H9 (cell line): ENCODE data around the gene ABHD11. TPM values are rescaled to one million over a fixed set of nuclear protein-coding genes. Genes with fewer than 3 reads are reported as not detected.

Experiments
- DNase-seq: peaks from one replicate; pipeline ENCODE4 v3.0.0-alpha.2; 2017
- H2AFZ ChIP-seq: one replicate; pipeline ENCODE4 v1.6.1; 2013; ENCODE audit warnings: mild to moderate bottlenecking, low read length, control low read depth, moderate library complexity
- H2AK5ac ChIP-seq: 2 replicates; pipeline ENCODE4 v1.6.1; 2013; ENCODE audit warnings: low read length, control low read depth, mixed read lengths; ENCODE audit not compliant: insufficient read length
- H2BK120ac ChIP-seq: one replicate; pipeline ENCODE4 v1.6.1; 2013; ENCODE audit warnings: low read depth, mild to moderate bottlenecking, low read length, control low read depth, inconsistent platforms; ENCODE audit not compliant: poor library complexity, severe bottlenecking
- H2BK12ac ChIP-seq: 2 replicates; pipeline ENCODE4 v1.6.1; 2013; ENCODE audit warnings: low read length, control low read depth, mixed read lengths, low read depth; ENCODE audit not compliant: insufficient read length
- H2BK15ac ChIP-seq: 2 replicates; pipeline ENCODE4 v1.6.1; 2013; ENCODE audit warnings: low read depth, low read length, control low read depth
- H2BK20ac ChIP-seq: one replicate; pipeline ENCODE4 v1.6.1; 2013; ENCODE audit warnings: low read depth, mild to moderate bottlenecking, low read length, control low read depth, inconsistent platforms; ENCODE audit not compliant: poor library complexity, severe bottlenecking
- H2BK5ac ChIP-seq: 2 replicates; pipeline ENCODE4 v1.6.1; 2013; ENCODE audit warnings: low read length, control low read depth, mixed read lengths; ENCODE audit not compliant: insufficient read length
- H3K14ac ChIP-seq: 2 replicates; pipeline ENCODE4 v1.6.1; 2013; ENCODE audit warnings: low read length, control low read depth; ENCODE audit not compliant: insufficient read depth
- H3K18ac ChIP-seq: 2 replicates; pipeline ENCODE4 v1.6.1; 2013; ENCODE audit warnings: low read depth, mild to moderate bottlenecking, mixed read lengths, low read length, control low read depth; ENCODE audit not compliant: insufficient read length
- H3K23ac ChIP-seq: 2 replicates; pipeline ENCODE4 v1.6.1; 2013; ENCODE audit warnings: low read length, control low read depth, mixed read lengths, low read depth; ENCODE audit not compliant: insufficient read length
- H3K23me2 ChIP-seq: 2 replicates; pipeline ENCODE4 v1.6.1; 2013; ENCODE audit warnings: low read depth, mild to moderate bottlenecking, mixed read lengths, low read length, control low read depth; ENCODE audit not compliant: insufficient read length, poor library complexity, severe bottlenecking
- H3K27ac ChIP-seq: 2 replicates; pipeline ENCODE4 v1.5.1; 2013; ENCODE audit warnings: low read length, control low read depth, mixed read lengths, low read depth; ENCODE audit not compliant: insufficient read length
- H3K27me3 ChIP-seq: 2 replicates; pipeline ENCODE4 v1.6.1; 2013; ENCODE audit warnings: low read length, control low read depth, inconsistent platforms; ENCODE audit not compliant: insufficient read depth
- H3K4ac ChIP-seq: 2 replicates; pipeline ENCODE4 v1.6.1; 2013; ENCODE audit warnings: low read depth, mild to moderate bottlenecking, control low read depth, inconsistent platforms, low read length, moderate library complexity
- H3K4me1 ChIP-seq: 2 replicates; pipeline ENCODE4 v1.6.1; 2013; ENCODE audit warnings: low read length, control low read depth, inconsistent platforms; ENCODE audit not compliant: insufficient read depth
- H3K4me2 ChIP-seq: 2 replicates; pipeline ENCODE4 v1.6.1; 2013; ENCODE audit warnings: low read length, control low read depth, mixed read lengths; ENCODE audit not compliant: insufficient read length, insufficient read depth
- H3K56ac ChIP-seq: 2 replicates; pipeline ENCODE4 v1.6.1; 2013; ENCODE audit warnings: low read depth, mild to moderate bottlenecking, mixed read lengths, low read length, control low read depth; ENCODE audit not compliant: insufficient read length
- H3K79me1 ChIP-seq: 2 replicates; pipeline ENCODE4 v1.6.1; 2013; ENCODE audit warnings: low read depth, mild to moderate bottlenecking, moderate library complexity, low read length, control low read depth, inconsistent platforms; ENCODE audit not compliant: insufficient read depth, poor library complexity, severe bottlenecking
- H3K79me2 ChIP-seq: 2 replicates; pipeline ENCODE4 v1.6.1; 2013; ENCODE audit warnings: low read length, control low read depth, inconsistent platforms; ENCODE audit not compliant: insufficient read depth
- H3K9ac ChIP-seq: 2 replicates; pipeline ENCODE4 v1.6.1; 2013; ENCODE audit warnings: low read length, control low read depth, mixed read lengths; ENCODE audit not compliant: insufficient read length; ENCODE audit errors: extremely low read depth
- H3K9me3 ChIP-seq: one replicate; pipeline ENCODE4 v1.6.1; 2013; ENCODE audit warnings: low read depth, low read length, inconsistent platforms; ENCODE audit not compliant: control insufficient read depth
- H3T11ph ChIP-seq: one replicate; pipeline ENCODE4 v1.6.1; 2013; ENCODE audit warnings: mild to moderate bottlenecking, low read length, control low read depth, inconsistent platforms
- H4K20me1 ChIP-seq: one replicate; pipeline ENCODE4 v1.6.1; 2013; ENCODE audit not compliant: control insufficient read depth, insufficient read length, insufficient read depth
- H4K5ac ChIP-seq: 2 replicates; pipeline ENCODE4 v1.6.1; 2013; ENCODE audit warnings: low read depth, mild to moderate bottlenecking, mixed read lengths, low read length, control low read depth; ENCODE audit not compliant: insufficient read length
- H4K8ac ChIP-seq: replicated peaks from 2 replicates; pipeline ENCODE4 v1.6.1; 2013; ENCODE audit warnings: low read length, control low read depth, mixed read lengths, low read depth; ENCODE audit not compliant: insufficient read length
- H4K91ac ChIP-seq: 2 replicates; pipeline ENCODE4 v1.6.1; 2013; ENCODE audit warnings: low read depth, mild to moderate bottlenecking, moderate library complexity, mixed read lengths, low read length, control low read depth; ENCODE audit not compliant: insufficient read length
- H3K27ac Mint-ChIP-seq, 3 experiments: 2 replicates in 2 of 3; 3 replicates in 1 of 3; pipeline ENCODE4 v1.8.0; 2020 to 2021; ENCODE audit warnings: mixed read lengths in 3 of 3, mild to moderate bottlenecking in 1 of 3, moderate library complexity in 1 of 3
- H3K27me3 Mint-ChIP-seq: 2 replicates; pipeline ENCODE4 v1.8.0; 2021; ENCODE audit warnings: low read depth, mild to moderate bottlenecking, moderate library complexity, mixed read lengths
- H3K36me3 Mint-ChIP-seq, 3 experiments: 2 replicates in 2 of 3; 3 replicates in 1 of 3; pipeline ENCODE4 v1.8.0; 2020 to 2021; ENCODE audit warnings: low read depth in 3 of 3, mixed read lengths in 3 of 3; ENCODE audit not compliant: insufficient read depth in 1 of 3
- H3K4me1 Mint-ChIP-seq, 2 experiments: 2 replicates each; pipeline ENCODE4 v1.8.0; 2020; ENCODE audit warnings: mixed read lengths in 2 of 2
- H3K4me3 Mint-ChIP-seq, 2 experiments: 2 replicates in 1 of 2; 3 replicates in 1 of 2; pipeline ENCODE4 v1.8.0; 2020 to 2021; ENCODE audit warnings: mild to moderate bottlenecking in 2 of 2, mixed read lengths in 2 of 2, moderate library complexity in 1 of 2
- H3K9me3 Mint-ChIP-seq, 2 experiments: 2 replicates in 1 of 2; 3 replicates in 1 of 2; pipeline ENCODE4 v1.8.0; 2020; ENCODE audit warnings: mild to moderate bottlenecking in 2 of 2, mixed read lengths in 2 of 2, moderate library complexity in 1 of 2
- WGBS: extraction: QIAGEN DNeasy Blood & Tissue Kit; methylation state at CpG from one replicate; pipeline ENCODE4 v1.1.7; 2013; ENCODE audit warnings: missing lambda C conversion rate, low lambda C conversion rate, mixed read lengths; ENCODE audit not compliant: insufficient read length; ENCODE audit errors: extremely low coverage; 5-methylcytosine and 5-hydroxymethylcytosine counted together
- total RNA-seq: library from RNA; stranded (reverse); gene quantifications from 2 replicates; pipeline ENCODE4 v1.2.1, GENCODE V29; 2021
- TF ChIP-seq, protein P1 (sequence below): fragments of 200-600 bp; sonication (generic); conservative IDR thresholded peaks from 3 replicates; pipeline ENCODE4 v1.8.0; 2021; ENCODE audit warnings: antibody characterized with exemption, mild to moderate bottlenecking

Gene ABHD11
- total RNA-seq, 1 experiment from 2014 or later = 34.4 TPM

DNA sequence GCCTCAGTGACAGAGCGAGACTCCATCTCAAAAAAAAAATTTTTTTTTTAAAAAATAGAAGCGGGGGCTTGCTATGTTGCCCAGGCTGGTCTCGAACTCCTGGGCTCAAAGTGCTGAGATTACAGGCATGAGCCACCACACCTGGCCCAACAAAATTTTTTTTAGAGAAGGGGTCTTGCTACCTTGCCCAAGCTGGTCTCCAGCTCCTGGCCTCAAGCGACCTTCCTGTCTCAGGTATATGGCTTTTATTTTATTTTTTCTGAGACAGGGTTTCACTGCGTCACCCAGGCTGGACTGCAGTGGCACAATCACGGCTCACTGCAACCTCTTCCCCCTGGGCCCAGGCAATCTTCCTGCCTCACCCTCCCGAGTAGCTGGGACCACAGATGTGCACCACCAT, 1.6 kb upstream of the ABHD11 start:
- H2AK5ac ChIP-seq = no peak overlapping the region
- no peak for DNase-seq
- peaks cover 8% of the 10 kb centered on the region; the same call in 1 of the 2 replicates for H3K4me1 ChIP-seq
- no peak overlapping the region for H2AFZ ChIP-seq
- TF ChIP-seq, protein P1, sequence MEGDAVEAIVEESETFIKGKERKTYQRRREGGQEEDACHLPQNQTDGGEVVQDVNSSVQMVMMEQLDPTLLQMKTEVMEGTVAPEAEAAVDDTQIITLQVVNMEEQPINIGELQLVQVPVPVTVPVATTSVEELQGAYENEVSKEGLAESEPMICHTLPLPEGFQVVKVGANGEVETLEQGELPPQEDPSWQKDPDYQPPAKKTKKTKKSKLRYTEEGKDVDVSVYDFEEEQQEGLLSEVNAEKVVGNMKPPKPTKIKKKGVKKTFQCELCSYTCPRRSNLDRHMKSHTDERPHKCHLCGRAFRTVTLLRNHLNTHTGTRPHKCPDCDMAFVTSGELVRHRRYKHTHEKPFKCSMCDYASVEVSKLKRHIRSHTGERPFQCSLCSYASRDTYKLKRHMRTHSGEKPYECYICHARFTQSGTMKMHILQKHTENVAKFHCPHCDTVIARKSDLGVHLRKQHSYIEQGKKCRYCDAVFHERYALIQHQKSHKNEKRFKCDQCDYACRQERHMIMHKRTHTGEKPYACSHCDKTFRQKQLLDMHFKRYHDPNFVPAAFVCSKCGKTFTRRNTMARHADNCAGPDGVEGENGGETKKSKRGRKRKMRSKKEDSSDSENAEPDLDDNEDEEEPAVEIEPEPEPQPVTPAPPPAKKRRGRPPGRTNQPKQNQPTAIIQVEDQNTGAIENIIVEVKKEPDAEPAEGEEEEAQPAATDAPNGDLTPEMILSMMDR = no peak
- H3K23ac ChIP-seq = no peak overlapping the region
- Mint-ChIP-seq H3K27me3 (peaks cover 15% of the 10 kb centered on the region), H3K27ac (no peak overlapping the region; a peak in 1 of 7 replicates), H3K9me3 (peaks cover 0 to 2% of the 10 kb centered on the region in 2 experiments; a peak in 1 of 5 replicates), H3K4me3 (peak overlapping the region; percentile 63 to 93; a peak in 4 of 5 replicates), H3K36me3 (peaks cover 6 to 20% (median 18%) of the 10 kb centered on the region in 3 experiments), H3K4me1 (peaks cover 36 to 48% of the 10 kb centered on the region in 2 experiments)
- H3K79me1 ChIP-seq = no peaks in the 10 kb centered on the region
- no peak overlapping the region for H3K56ac ChIP-seq
- H4K5ac ChIP-seq = no peak overlapping the region
- no peak overlapping the region for H2BK15ac ChIP-seq
- H2BK5ac ChIP-seq = no peak overlapping the region
- no CpG with 5 or more reads among the region's 7 CpGs for WGBS
- H2BK12ac ChIP-seq = no peak overlapping the region
- H3K4ac ChIP-seq = no peak overlapping the region; the same call in 1 of the 2 replicates
- no peaks in the 10 kb centered on the region for H3K9me3 ChIP-seq
- H3K79me2 ChIP-seq = no peaks in the 10 kb centered on the region
- no peak overlapping the region for H4K8ac ChIP-seq
- no peaks in the 10 kb centered on the region for H4K20me1 ChIP-seq
- H3K9ac ChIP-seq = no peak overlapping the region
- no peaks in the 10 kb centered on the region; the same call in 1 of the 2 replicates for H3K27me3 ChIP-seq
- H3K23me2 ChIP-seq = peaks cover 10% of the 10 kb centered on the region
- no peak overlapping the region for H3K14ac ChIP-seq
- H4K91ac ChIP-seq = no peak overlapping the region
- H3K4me2 ChIP-seq = no peak overlapping the region
- no peak overlapping the region for H3T11ph ChIP-seq
- H2BK20ac ChIP-seq = no peak overlapping the region
- no peak overlapping the region for H2BK120ac ChIP-seq
- no peak overlapping the region for H3K27ac ChIP-seq
- no peak overlapping the region for H3K18ac ChIP-seq
